DMS53 treated with DMSO at 0.1 percent for 48 hours (cell line): ENCODE results near the gene BEND3.
"Not testable (repeated sequence)": the region's sequence is repeated elsewhere in the genome, so short reads cannot be mapped to it uniquely, and the experiment has no call there.

Source experiments
- DNase-seq: peaks from one replicate; lab custom pipeline; 2025; ENCODE audit not compliant: unreplicated experiment; lab: John Stamatoyannopoulos, UW

The BEND3 gene

GRCh38 chr6:107045826-107046675 lies 69.3 kb downstream of the BEND3 start:
- DNase-seq, result no peak

- no peak for DNase-seq
Observed at GRCh38 chr6:107033126-107033525, 82.2 kb downstream of the BEND3 start.

GRCh38 chr6:107032051-107032450 lies 83.3 kb downstream of the BEND3 start:
- no peak for DNase-seq

GRCh38 chr6:107030151-107030550 lies 85.2 kb downstream of the BEND3 start:
- DNase-seq, result no peak

- DNase-seq, result no peak
Observed at GRCh38 chr6:107026965-107027364, 88.3 kb downstream of the BEND3 start.

GRCh38 chr6:107021446-107022185 lies 93.7 kb downstream of the BEND3 start:
- DNase-seq, result no peak

- no peak for DNase-seq
Observed at GRCh38 chr6:107020239-107020638, 95.1 kb downstream of the BEND3 start.

GRCh38 chr6:107019628-107020027 lies 95.7 kb downstream of the BEND3 start:
- not testable (repeated sequence) for DNase-seq

GRCh38 chr6:107019047-107019446 lies 96.3 kb downstream of the BEND3 start:
- no peak for DNase-seq
